Loucy (cell line): ENCODE results near the gene GABBR1.

Experiments used
- EZH2phosphoT487 ChIP-seq: fragments of 200-600 bp; IDR thresholded peaks from 2 replicates; pipeline ENCODE4 v1.6.1; 2018; ENCODE audit warnings: antibody characterized with exemption, mild to moderate bottlenecking, moderate library complexity, borderline replicate concordance
- TF ChIP-seq, protein P1 (sequence below): fragments of 200-600 bp; sonication (generic); conservative IDR thresholded peaks from 2 replicates; pipeline ENCODE4 v1.5.1; 2014; ENCODE audit warnings: mild to moderate bottlenecking, antibody characterized with exemption, low read length

DNA sequence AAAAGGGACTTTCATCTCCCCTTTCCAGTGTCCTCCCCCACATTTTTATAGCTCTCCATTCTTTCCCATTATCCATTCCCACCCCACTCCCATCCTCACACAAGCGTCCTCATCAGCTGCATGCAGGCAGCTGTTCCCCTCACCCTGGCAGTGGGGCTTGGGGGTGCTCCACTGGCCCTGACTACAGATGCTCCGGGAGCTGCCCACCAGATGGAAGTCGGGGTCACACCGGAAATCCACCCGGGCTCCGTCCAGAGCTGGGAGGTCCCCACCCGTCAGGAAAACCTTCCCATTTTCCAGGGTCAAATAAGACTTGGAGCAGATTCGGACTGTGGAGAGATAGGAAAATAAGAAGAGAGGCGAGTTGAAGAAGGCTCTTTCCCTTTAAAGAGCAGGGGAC lies 2.7 kb downstream of the GABBR1 start:
- TF ChIP-seq, protein P1, sequence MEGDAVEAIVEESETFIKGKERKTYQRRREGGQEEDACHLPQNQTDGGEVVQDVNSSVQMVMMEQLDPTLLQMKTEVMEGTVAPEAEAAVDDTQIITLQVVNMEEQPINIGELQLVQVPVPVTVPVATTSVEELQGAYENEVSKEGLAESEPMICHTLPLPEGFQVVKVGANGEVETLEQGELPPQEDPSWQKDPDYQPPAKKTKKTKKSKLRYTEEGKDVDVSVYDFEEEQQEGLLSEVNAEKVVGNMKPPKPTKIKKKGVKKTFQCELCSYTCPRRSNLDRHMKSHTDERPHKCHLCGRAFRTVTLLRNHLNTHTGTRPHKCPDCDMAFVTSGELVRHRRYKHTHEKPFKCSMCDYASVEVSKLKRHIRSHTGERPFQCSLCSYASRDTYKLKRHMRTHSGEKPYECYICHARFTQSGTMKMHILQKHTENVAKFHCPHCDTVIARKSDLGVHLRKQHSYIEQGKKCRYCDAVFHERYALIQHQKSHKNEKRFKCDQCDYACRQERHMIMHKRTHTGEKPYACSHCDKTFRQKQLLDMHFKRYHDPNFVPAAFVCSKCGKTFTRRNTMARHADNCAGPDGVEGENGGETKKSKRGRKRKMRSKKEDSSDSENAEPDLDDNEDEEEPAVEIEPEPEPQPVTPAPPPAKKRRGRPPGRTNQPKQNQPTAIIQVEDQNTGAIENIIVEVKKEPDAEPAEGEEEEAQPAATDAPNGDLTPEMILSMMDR: no peak
- no peak for TF ChIP-seq EZH2phosphoT487
